Activated CD8-positive, alpha-beta memory T cell treated with anti-CD3 and anti-CD28 coated beads, Interleukin-2, amount 50 U/mL, for 24 hours (primary cell): ENCODE data around the gene OR1J2.
"Not testable (repeated sequence)": the region's sequence is repeated elsewhere in the genome, so short reads cannot be mapped to it uniquely, and the experiment has no call there.

Experiments used
- DNase-seq: peaks from one replicate; pipeline ENCODE4 v3.0.0-alpha.2; 2020; ENCODE audit errors: extremely low read depth

Gene OR1J2, protein sequence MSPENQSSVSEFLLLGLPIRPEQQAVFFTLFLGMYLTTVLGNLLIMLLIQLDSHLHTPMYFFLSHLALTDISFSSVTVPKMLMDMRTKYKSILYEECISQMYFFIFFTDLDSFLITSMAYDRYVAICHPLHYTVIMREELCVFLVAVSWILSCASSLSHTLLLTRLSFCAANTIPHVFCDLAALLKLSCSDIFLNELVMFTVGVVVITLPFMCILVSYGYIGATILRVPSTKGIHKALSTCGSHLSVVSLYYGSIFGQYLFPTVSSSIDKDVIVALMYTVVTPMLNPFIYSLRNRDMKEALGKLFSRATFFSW

DNA sequence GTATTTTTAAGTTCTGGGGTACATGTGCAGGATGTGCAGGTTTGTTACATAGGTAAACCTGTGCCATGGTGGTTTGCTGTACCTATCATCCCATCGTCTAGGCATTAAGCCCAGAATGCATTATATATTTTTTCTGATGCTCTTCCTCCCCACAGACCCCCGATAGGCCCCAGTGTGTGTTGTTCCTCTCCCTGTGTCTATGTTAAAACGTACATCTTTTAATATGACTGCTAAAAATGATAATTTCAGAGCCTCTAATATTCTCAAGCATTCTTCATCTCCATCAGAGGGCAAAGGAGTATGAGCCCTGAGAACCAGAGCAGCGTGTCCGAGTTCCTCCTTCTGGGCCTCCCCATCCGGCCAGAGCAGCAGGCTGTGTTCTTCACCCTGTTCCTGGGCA, at the start of gene OR1J2:
OR1J2 (plus strand) TSS at position 301 of the 400 bp plus-strand sequence; CDS start at position 301, 0 bp downstream.
- no peak for DNase-seq

DNA sequence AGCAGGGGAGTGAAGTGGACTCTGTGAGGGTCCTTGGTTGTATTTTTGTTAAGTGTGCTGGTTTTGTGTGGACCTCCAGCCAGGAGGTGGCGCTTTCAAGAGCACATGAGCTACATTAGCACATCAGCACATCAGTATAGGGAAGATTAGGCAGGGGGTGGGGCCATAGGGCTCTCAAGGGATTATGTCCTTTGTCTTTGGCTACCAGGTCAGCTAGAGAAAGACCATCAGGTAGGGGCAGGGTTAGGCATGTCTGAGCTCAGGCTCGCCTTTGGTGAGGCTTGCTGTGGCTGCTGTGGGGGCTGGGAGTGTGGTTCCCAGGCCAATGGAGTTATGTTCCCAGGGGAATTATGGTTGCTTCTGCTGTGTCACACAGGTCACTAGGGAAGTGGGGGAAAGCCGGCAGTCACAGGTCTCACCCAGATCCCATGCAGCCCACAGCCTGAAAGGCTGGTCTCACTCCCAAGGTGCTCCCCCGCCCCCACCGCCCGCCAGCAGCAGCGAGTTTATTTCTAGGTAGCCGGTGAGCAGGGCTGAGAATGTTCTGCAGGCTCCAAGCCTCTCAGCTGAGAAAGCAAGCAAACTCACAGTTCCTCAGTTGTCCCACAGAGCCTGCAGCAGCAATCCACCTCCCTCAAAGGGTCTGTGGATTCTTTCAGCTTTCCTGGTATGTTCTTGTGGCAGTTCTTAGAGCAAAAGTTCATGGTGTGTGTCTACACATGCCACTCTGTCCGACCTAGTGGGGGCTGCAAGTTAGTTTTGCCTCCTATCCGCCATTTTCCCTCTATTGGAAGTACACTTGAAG, 46.6 kb upstream of the OR1J2 start:
- no peak for DNase-seq

DNA sequence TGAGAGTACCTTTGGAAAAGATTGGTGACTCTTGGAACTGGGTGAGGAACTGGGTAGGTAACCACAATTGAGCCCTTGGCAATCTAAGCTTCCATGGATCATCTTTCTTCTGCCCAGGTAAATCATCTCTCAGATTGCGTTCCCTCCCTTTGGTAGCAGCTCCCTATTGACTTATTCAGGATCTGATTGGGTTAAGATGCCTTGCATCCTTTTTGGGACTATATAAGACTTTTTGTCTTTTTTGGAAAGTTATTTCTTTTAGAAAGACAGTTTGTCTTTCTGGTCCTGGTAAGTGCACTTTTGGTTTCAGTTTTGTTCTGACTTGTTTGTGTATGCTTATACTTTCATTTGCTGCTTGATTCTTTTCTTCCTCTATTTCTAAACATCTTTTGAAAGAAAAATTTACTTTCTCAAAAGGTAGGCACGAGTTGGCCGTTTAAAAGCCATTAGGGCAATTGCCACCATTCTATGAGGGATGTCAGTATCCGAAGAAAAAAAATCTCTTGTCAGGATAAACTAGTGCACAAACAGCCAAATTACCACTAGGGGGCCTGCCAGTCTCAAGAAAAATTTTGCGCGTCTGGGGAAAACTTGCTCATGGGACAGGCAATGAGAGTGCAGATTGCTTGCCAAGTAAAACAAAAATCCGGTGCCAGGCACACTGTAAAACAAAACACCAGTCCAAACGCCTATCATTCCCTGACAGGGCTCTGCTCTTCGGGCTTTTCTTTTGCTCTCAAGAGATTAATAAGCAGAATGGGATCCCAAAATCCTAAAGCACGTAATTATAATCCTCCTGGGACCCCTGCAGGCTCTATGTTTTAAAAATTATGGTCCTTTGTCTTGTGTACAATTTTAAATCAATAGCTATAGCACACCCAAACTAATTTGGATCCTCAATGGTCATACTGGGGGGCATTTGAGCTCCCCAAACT, 45.7 kb upstream of the OR1J2 start:
- peak; percentile 36 for DNase-seq

DNA sequence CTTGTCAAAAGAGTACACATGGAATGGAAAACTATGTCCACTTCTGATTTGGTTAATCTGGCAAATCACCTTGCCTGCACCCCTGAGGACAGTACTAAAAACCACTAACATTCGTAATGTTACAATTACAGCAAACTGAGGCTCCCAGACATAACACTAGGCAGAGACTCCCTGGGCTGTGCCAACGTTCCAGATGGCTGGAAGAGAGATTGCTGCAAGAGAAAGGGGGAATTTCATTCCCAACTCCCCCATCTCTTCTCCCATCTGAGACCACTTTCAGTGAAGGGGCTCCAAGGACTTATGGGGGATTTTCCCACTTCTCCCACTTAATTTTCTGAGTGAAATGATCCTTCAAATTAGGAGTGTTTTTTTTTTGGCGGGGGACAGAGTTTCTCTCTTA, 44.1 kb upstream of the OR1J2 start:
- no peak for DNase-seq

DNA sequence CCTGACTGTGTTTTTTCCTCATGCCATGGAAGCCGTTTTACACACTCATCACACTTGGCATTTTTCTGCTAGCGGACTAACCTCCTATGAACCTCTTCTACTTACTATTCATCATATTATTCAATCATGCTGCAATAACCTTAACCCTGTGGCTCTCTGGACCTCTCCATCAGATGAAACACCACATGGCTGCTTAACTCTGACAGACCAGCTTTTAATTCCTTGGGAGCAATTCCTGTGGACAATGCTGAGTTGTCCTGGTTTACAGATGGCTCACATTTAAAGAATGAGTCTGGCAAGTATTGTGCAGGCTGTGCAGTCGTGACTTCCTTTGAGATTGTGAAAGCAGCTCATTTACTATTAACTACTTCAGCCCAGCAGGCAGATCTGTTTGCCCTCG, 41.9 kb upstream of the OR1J2 start:
- DNase-seq, result no peak

DNA sequence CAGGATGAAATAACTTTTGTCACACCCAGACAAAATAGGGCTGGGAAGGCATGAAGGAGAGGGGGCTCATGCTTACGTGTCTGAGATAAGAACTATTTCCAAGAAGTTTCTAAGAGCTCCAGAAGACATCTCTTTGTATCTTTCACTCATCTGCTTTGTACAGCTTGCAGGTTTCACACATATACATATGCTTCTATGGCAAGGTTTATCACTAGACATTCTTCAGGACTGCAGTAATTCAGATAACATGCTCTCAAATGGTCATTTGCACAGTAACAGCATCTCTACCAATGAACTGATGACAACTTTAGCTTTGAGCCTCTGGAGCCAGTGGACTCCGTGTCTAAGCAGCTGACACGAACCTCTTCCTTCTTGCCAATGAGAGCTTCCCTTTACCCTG, 36.0 kb upstream of the OR1J2 start:
- DNase-seq, result no peak

DNA sequence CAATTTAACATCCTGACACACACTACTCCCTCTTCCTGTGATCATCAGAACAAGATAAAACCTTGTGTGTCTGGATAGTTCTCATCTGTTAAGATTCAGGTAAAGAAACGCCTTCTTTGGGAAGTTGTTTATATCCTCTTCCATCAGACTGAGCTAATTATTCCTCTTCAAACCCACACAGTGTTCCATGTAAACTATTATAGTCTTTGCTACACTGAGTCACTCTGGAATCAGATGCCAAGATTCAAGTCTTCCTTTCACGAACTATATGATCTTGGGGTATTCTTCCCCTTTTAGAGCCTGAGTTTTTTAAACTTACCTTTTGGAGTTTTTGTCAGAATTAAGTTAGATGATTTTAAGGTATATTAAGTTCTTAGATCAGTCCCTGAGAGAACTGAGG, 34.9 kb upstream of the OR1J2 start:
- DNase-seq, result no peak

DNA sequence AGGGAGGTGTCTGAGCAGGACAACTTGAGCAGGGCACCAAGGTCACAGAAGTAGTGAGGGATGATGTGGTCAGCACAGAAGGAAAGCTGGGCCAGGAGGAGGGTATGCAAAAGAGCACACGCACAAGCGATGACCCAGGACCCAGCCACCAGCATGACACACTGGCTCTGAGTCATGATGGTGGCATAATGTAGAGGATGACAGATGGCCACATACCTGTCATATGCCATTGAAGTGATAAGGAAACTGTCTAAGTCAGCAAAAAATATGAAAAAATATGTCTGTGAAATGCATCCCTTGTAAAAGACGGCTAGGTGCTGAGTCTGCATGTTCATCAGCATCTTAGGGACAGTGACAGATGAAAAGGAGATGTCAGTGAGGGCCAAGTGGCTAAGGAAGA, 33.3 kb upstream of the OR1J2 start:
- DNase-seq, result no peak

DNA sequence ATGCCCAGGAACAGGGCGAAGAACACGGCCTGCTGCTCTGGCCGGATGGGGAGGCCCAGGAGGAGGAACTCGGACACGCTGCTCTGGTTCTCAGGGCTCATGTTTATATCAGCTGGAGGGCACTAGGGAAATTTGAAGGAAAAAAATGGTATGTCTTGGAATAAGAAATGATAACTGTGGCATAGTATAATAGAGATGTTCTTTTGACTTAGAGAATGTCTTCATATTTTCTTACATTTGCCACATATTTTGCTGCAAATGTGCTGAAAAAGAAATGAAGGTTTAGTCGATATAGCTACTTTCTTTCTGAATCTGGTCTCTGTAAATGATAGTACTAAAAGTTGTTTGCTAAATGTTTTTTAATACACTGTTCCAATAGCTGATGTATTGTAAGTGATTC, 32.8 kb upstream of the OR1J2 start, which contains the start of gene OR1J1:
OR1J1 (minus strand) TSS at position 101 of the 400 bp plus-strand sequence; CDS start at position 101, 0 bp downstream.
- no peak for DNase-seq

DNA sequence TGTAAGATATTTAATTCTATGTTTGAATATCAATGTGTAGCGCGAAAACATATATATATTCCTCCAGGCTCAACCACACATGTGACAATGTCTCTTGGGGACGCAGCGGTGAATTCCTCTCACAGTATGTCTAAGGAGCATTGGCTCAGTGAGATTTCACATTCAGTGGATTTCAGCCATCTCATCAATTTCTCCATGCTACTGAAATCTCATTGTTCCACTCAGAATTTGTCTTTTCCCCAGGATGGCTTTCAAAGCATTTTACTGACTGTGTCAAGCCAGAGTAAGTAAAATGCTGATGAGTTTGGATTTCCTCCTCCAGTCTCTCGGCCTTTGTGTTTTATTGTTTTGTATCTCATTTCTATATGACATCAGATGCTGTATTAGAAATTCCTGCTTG, 31.5 kb upstream of the OR1J2 start:
- DNase-seq, result no peak

DNA sequence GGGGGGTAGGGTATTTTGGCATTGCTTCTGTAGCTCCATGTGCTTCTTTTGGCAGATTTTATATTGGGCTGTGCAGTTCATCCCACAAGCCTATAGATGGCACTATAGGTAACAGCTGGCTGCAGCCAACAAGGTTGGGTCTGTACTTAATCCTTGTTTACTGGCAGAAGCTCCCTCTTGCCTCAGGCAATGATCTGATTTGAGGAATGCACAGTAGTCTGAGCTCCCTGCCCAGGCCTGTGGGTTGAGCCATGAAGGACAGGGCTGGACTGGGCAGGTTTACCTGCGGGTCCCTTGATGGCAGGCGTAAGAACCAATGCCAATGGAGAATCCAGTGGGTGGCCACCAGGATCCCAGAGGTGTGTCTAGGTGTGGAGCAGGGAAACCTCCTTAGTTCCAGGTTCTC, 11.7 kb upstream of the OR1J2 start:
- DNase-seq, result no peak

DNA sequence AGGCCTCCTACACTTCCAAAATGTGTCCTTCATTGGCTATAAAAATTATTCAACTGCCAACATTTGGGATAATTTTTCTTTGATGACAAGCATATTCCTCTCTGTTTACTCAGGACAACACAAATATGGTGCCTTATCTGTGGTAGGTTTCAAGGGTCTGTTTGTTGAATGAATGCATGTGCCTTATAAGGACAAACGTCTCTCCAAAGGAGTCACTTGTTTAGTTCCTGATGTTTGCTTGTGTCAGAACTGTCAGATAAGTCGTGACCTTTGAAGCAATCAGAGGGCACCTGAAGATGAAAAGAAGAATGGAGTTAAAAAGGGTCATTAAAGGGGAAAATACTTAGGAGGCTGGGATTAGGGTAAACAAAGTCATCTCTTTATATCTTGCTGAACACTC, 3.6 kb upstream of the OR1J2 start:
- DNase-seq, result no peak

DNA sequence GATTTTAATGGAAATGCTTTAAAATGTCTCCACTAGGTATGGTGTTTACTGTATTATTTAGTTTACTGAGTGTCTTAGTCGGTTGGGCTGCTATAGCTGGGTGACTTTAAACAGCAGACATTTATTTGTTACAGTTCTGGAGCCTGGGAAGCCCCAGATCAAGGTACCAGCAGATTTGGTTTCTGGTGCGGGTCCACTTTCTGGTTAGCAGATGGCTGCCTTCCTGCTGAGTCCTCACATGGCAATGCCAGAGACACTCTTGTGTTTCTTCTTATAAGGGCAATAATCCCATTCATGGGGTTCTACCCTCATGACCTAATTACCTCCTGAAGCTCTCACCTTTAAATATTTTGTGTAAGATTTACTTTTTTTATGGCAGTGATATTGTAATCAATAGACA, 7.6 kb downstream of the OR1J2 start:
- no peak for DNase-seq

DNA sequence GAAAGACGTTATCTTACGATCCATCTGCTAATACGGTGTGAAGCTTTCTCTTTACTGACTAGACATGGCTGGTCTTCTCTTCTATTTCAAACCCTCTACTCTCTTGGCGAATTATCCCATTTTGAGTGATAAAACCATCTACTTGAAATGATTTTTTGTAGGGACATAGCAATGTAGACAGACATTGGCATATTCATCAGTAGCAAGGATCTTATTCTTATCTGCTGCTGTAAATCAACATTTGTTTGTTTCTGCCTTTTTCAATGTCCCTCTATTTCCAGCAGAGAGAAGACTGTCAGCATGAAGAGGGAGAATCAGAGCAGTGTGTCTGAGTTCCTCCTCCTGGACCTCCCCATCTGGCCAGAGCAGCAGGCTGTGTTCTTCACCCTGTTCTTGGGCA, 8.2 kb downstream of the OR1J2 start, which contains the start of gene OR1J4:
OR1J4 (plus strand) TSS at position 301 of the 400 bp plus-strand sequence; CDS start at position 301, 0 bp downstream.
- DNase-seq, result no peak

DNA sequence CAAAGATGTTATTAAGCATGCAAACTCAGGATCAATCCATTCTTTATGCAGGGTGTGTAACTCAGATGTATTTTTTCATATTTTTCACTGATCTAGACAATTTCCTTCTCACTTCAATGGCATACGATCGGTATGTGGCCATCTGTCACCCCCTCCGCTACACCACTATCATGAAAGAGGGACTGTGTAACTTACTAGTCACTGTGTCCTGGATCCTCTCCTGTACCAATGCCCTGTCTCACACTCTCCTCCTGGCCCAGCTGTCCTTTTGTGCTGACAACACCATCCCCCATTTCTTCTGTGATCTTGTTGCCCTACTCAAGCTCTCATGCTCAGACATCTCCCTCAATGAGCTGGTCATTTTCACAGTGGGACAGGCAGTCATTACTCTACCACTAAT, 8.8 kb downstream of the OR1J2 start:
- DNase-seq, result no peak

DNA sequence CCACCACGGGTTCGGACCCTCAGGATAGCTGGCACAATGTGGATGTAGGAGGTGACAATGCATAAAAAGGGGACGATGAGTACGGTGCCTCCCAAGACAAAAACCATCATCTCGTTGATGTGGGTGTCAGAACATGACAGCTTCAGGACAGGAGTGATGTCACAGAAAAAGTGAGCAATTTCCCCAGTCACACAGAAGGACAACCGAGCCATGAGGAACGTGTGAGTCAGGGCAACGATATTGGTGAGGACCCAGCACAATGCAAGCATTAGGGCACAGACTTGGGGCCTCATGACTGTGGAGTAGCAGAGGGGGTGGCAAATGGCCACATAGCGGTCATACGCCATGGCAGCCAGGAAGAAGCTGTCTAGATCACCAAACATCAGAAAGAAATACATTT, 16.0 kb downstream of the OR1J2 start:
- no peak for DNase-seq

DNA sequence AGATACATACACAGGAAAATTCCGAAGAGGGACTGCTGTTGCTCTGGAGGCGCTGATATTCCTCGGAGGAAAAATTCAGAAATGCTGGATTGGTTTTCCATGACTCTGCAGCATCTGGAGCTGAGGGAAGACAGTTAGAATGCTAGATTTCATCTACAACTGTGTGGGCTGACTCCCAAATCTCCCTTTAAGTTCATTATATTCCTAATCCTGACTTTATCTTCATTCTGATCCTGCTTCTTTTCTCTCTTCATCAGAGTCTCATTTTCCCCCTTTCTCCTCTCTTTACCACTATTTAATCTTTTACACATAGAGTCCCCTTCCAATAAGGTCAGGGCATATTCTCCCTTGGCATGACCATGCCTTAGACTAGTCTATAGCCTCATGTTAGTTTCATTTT, 16.6 kb downstream of the OR1J2 start, which contains the start of gene OR1N1:
OR1N1 (minus strand) TSS at position 101 of the 400 bp plus-strand sequence; CDS start at position 101, 0 bp downstream.
- DNase-seq, result no peak

DNA sequence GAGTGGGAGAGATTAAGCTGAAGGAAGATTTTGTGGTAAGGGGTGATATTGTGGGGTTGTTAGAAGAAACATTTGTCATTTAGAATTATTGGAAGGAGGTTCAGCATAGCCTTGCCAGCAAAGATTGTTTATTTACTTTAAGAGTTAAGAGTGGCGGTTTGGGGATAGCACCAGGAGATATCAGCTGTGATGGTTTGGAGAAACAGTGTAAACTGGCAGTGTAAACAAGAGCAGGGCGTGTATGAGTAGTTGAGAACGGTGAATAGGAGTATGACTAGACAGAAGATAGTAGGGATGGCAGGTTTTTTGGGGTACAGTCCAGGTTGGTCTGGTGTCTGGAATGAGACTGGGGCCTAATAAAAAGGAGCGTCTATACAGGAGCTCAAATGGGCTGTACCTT, 20.6 kb downstream of the OR1J2 start:
- not testable (repeated sequence) for DNase-seq

DNA sequence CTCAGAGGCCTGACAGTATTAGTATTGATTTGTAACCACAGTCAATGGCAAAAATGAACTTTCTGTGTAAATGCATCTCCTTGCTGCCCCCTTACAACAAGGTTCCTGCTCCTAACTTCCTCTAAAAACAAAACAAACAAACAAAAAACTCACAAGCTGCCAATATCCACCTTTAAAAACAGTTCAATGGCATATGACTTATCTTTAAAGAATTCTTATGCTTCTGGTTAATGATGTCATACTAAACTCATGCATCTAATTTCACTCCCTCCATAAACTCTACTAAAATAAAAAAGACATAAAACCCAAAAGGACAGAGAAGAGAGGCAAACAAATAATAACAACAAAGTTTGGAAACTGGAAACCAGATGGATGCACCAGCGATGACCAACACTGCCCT, 25.5 kb downstream of the OR1J2 start:
- no peak for DNase-seq

DNA sequence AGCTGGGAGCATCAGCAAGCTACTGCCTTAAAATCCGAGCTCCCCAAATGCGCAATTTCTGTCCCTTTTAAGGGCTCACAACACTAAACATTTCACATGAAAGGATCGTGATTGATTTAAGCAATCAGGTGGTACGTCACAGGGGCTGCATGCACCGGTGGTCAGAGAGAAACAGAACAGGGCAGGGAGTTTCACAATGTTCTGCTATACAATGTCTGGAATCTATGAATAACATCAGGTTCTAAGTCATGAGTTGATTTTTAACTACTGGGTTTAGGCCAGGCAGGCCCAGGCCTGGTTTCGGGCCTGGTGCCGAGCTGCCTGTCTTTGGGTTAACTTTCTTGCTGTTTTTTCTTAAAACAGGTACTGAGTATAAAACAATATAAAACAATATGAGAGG, 26.5 kb downstream of the OR1J2 start:
- not testable (repeated sequence) for DNase-seq

DNA sequence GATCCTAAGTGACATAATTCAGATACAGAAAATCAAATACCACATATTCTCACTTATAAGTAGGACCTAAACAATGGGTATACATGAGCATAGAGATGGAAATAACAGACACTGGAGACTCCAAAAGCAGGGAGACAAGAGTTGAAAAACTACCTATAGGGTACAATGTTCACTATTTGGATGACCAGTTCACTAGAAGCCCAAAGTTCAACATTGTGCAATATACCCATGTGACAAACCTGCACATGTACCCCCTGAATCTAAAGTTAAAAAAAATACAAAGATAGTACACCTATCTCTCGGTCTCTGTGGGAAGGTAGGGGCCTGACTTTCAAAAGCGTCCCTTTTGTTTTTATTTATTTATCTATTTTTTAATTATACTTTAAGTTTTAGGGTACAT, 28.2 kb downstream of the OR1J2 start:
- no peak for DNase-seq

DNA sequence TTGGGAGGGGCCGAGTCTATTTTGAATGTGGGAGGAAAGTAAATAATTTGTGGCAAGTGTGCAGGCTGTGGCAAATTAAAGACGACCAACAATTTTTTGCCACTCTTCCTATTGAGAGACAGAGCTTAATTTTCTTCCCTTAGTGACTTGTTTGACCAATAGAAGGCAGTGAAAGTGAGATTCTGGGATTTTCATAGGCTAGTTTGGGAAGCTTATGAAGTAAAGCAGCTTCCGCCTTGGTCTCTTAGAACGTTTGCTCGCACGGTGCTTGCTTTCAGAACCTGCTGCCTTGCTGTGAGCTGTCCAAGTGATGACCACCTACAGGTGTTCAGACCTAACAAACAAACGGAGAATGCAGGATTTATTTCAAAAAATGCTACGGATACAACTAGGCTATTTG, 35.6 kb downstream of the OR1J2 start:
- no peak for DNase-seq
